HepG2 (cell line): ENCODE measurements around the gene PLIN5. TPM values are rescaled to one million over a fixed set of nuclear protein-coding genes. Genes with fewer than 3 reads are reported as not detected.
A peak's percentile ranks its signal among the peaks of the same experiment; 100 is the strongest.

ENCODE experiments used
- CC2D1A ChIP-seq: sonication (generic); formaldehyde crosslinking; IDR thresholded peaks from 2 replicates; pipeline ENCODE4 v1.8.1; 2023; ENCODE audit warnings: mild to moderate bottlenecking, missing genetic modification reagents
- CEBPG ChIP-seq: IDR thresholded peaks from 2 replicates; pipeline ENCODE4 v1.6.1; 2016
- CHCHD3 ChIP-seq: sonication (generic); formaldehyde crosslinking; IDR thresholded peaks from 2 replicates; pipeline ENCODE4 v1.8.0; 2022; ENCODE audit warnings: mild to moderate bottlenecking, missing genetic modification reagents, moderate library complexity
- GABPB1 ChIP-seq: IDR thresholded peaks from 2 replicates; pipeline ENCODE4 v1.6.1; 2016; ENCODE audit warnings: mild to moderate bottlenecking, missing genetic modification reagents, moderate library complexity, missing compliant biosample characterization
- HDAC2 ChIP-seq: sonication (generic); formaldehyde crosslinking; IDR thresholded peaks from 2 replicates; pipeline ENCODE4 v1.4.0; 2020; ENCODE audit warnings: missing genetic modification reagents
- HES4 ChIP-seq: sonication (generic); formaldehyde crosslinking; IDR thresholded peaks from 2 replicates; pipeline ENCODE4 v1.9.0; 2021; ENCODE audit warnings: mild to moderate bottlenecking, missing genetic modification reagents, borderline replicate concordance
- ISL2 ChIP-seq: sonication (generic); formaldehyde crosslinking; IDR thresholded peaks from 2 replicates; pipeline ENCODE4 v1.5.0; 2020; ENCODE audit warnings: missing genetic modification reagents
- MED1 ChIP-seq: sonication (generic); formaldehyde crosslinking; IDR thresholded peaks from 2 replicates; pipeline ENCODE4 v1.4.0; 2020; ENCODE audit warnings: missing genetic modification reagents
- NFKB2 ChIP-seq: sonication (generic); formaldehyde crosslinking; IDR thresholded peaks from 2 replicates; pipeline ENCODE4 v1.4.0; 2020; ENCODE audit warnings: missing genetic modification reagents, borderline replicate concordance
- PAF1 ChIP-seq: IDR thresholded peaks from 2 replicates; pipeline ENCODE4 v1.6.1; 2016; ENCODE audit warnings: missing genetic modification reagents, missing compliant biosample characterization
- REXO4 ChIP-seq: sonication (generic); formaldehyde crosslinking; IDR thresholded peaks from 2 replicates; pipeline ENCODE4 v1.8.0; 2022; ENCODE audit warnings: missing genetic modification reagents, mild to moderate bottlenecking, borderline replicate concordance
- SIN3A ChIP-seq: IDR thresholded peaks from 2 replicates; pipeline ENCODE4 v1.6.1; 2011; ENCODE audit warnings: low read depth, mild to moderate bottlenecking, control low read depth, low read length, borderline replicate concordance
- SIN3B ChIP-seq: fragments of 150-350 bp; IDR thresholded peaks from 2 replicates; pipeline ENCODE4 v1.6.1; 2014; ENCODE audit warnings: low read length
- TP53 ChIP-seq: sonication (generic); formaldehyde crosslinking; conservative IDR thresholded peaks from 2 replicates; pipeline ENCODE4 v1.4.0; 2020; ENCODE audit warnings: missing genetic modification reagents
- XRCC5 ChIP-seq: fragments of 200-400 bp; formaldehyde crosslinking; optimal IDR thresholded peaks from 2 replicates; pipeline ENCODE3; 2017; ENCODE audit warnings: mild to moderate bottlenecking, low read length
- YEATS4 ChIP-seq: sonication (generic); formaldehyde crosslinking; IDR thresholded peaks from 2 replicates; pipeline ENCODE4 v1.4.0; 2020; ENCODE audit warnings: missing genetic modification reagents, borderline replicate concordance
- ZBTB38 ChIP-seq: sonication (generic); formaldehyde crosslinking; IDR thresholded peaks from 2 replicates; pipeline ENCODE4 v1.5.1; 2020; ENCODE audit warnings: mild to moderate bottlenecking, missing genetic modification reagents
- ZBTB7B ChIP-seq: sonication (generic); formaldehyde crosslinking; IDR thresholded peaks from 2 replicates; pipeline ENCODE4 v1.4.0; 2020; ENCODE audit warnings: missing genetic modification reagents
- ZNF143 ChIP-seq: sonication (generic); formaldehyde crosslinking; IDR thresholded peaks from 2 replicates; pipeline ENCODE4 v1.4.0; 2020; ENCODE audit warnings: missing genetic modification reagents
- ZNF567 ChIP-seq: sonication (generic); formaldehyde crosslinking; IDR thresholded peaks from 2 replicates; pipeline ENCODE4 v1.8.1; 2023; ENCODE audit warnings: mild to moderate bottlenecking, missing genetic modification reagents, borderline replicate concordance
- ZNF746 ChIP-seq: sonication (generic); formaldehyde crosslinking; IDR thresholded peaks from 2 replicates; pipeline ENCODE4 v1.8.0; 2022; ENCODE audit warnings: mild to moderate bottlenecking, missing genetic modification reagents
- ZNF879 ChIP-seq: sonication (generic); formaldehyde crosslinking; IDR thresholded peaks from 2 replicates; pipeline ENCODE4 v1.8.1; 2023; ENCODE audit warnings: missing genetic modification reagents
- polyA plus RNA-seq, 8 experiments: library from polyadenylated mRNA; depleted of rRNA in 3 of 8; stranded (reverse) in 7 of 8; unstranded in 1 of 8; fragments of >200 nt; fragmentation: Illumina TruSeq in 4 of 8; extraction: Trizol in 4 of 8; gene quantifications; 2 replicates each; pipeline versions ENCODE4 v1.2.1 to v1.2.3, GENCODE V29; 2011 to 2016; ENCODE audit warnings: low read depth in 4 of 8, missing spikeins in 1 of 8, mixed read lengths in 1 of 8; ENCODE audit not compliant: insufficient read depth in 1 of 8
- total RNA-seq, 5 experiments: library from RNA; depleted of rRNA; stranded (reverse); fragments of >200 nt; fragmentation: Illumina TruSeq; extraction: Trizol; gene quantifications; 2 replicates each; pipeline ENCODE4 v1.2.3, GENCODE V29; 2016; ENCODE audit warnings: low read depth in 1 of 5
- TF ChIP-seq, protein P1 (sequence below): sonication (generic); formaldehyde crosslinking; IDR thresholded peaks from 2 replicates; pipeline ENCODE4 v1.4.0; 2020; ENCODE audit warnings: low read depth, missing genetic modification reagents
- TF ChIP-seq, protein P2 (sequence below): IDR thresholded peaks from 2 replicates; pipeline ENCODE4 v1.6.1; 2016; ENCODE audit warnings: missing genetic modification reagents, missing compliant biosample characterization
- TF ChIP-seq, protein P3 (sequence below): sonication (generic); formaldehyde crosslinking; IDR thresholded peaks from 2 replicates; pipeline ENCODE4 v1.5.0; 2020; ENCODE audit warnings: missing genetic modification reagents

Gene PLIN5
- total and polyA plus RNA-seq, 2 of the 13 experiments (the other 11 are each of a cell fraction or from before 2014, with no cell fraction given): 1.8 to 4.8 TPM

DNA sequence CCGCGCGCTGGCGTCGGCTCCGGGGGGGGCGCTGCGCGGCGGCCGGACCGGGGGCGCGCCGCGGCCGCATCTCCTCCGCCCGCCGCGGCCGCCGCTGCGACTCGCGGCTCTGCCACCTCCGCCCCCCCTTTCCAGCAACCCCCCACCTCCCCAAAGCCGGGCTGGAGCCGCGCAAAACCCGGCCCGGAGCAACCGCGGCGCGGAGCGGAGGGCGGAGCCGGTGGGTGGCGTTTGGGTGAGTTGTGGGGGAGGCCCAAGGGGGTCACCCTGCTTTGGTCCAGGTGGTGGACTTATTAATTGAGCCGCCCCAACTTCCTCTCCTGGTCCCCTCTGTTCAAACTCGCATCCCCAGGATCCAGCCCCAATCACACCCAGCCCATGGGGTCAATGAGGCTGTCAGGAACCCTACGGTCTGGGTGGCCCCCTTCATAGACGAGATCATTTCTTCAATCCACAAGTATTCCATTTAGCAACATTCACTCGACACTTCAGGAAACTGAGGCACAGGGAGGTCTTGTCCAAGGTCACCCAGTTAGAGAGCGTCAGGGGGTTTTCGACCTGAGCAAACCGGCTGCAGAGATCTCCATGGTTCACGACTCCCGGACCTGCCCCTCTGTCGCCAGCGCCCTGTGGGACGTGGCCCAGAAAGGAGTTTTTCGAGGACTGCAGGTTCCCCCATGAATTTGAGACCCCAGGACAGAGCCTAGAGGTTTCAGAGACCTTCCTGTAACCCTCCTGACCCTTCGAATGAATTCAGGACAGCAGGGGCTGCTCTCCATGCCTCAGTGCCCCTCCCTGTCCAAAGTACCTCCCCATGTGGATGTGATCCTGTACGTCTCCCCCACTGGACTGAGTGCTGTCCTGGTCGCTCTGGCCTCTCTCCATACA lies 46.9 kb upstream of the PLIN5 start (continued):
- TF ChIP-seq CHCHD3 (CRISPR knock-in tag): no peak
- peak; percentile 35; the same call in 1 of the 2 replicates for TF ChIP-seq ZBTB7B (CRISPR knock-in tag)
- TF ChIP-seq ZBTB38: no peak
- TF ChIP-seq ISL2 (CRISPR knock-in tag): 0 out of 2 replicates have a peak, but pooled peaks have one; percentile 33
- no peak for TF ChIP-seq HDAC2 (CRISPR knock-in tag)
- TF ChIP-seq ZNF746 (CRISPR knock-in tag): peak; percentile 16; the same call in 1 of the 2 replicates
- no peak for TF ChIP-seq SIN3B
- TF ChIP-seq ZNF567: no peak
- TF ChIP-seq SIN3A: peak; percentile 39; the same call in 1 of the 2 replicates
- peak; percentile 19; the same call in 1 of the 2 replicates for TF ChIP-seq ZNF143 (CRISPR knock-in tag)
- TF ChIP-seq CEBPG (CRISPR knock-in tag): no peak
- TF ChIP-seq YEATS4: peak; percentile 7; the same call in 1 of the 2 replicates
- peak; percentile 44; the same call in 1 of the 2 replicates for TF ChIP-seq GABPB1 (CRISPR knock-in tag)
- no peak for TF ChIP-seq ZNF879 (CRISPR knock-in tag)
- TF ChIP-seq XRCC5: no peak
- no peak for TF ChIP-seq PAF1 (CRISPR knock-in tag)
- no peak for TF ChIP-seq CC2D1A (CRISPR knock-in tag)
- TF ChIP-seq, protein P1, sequence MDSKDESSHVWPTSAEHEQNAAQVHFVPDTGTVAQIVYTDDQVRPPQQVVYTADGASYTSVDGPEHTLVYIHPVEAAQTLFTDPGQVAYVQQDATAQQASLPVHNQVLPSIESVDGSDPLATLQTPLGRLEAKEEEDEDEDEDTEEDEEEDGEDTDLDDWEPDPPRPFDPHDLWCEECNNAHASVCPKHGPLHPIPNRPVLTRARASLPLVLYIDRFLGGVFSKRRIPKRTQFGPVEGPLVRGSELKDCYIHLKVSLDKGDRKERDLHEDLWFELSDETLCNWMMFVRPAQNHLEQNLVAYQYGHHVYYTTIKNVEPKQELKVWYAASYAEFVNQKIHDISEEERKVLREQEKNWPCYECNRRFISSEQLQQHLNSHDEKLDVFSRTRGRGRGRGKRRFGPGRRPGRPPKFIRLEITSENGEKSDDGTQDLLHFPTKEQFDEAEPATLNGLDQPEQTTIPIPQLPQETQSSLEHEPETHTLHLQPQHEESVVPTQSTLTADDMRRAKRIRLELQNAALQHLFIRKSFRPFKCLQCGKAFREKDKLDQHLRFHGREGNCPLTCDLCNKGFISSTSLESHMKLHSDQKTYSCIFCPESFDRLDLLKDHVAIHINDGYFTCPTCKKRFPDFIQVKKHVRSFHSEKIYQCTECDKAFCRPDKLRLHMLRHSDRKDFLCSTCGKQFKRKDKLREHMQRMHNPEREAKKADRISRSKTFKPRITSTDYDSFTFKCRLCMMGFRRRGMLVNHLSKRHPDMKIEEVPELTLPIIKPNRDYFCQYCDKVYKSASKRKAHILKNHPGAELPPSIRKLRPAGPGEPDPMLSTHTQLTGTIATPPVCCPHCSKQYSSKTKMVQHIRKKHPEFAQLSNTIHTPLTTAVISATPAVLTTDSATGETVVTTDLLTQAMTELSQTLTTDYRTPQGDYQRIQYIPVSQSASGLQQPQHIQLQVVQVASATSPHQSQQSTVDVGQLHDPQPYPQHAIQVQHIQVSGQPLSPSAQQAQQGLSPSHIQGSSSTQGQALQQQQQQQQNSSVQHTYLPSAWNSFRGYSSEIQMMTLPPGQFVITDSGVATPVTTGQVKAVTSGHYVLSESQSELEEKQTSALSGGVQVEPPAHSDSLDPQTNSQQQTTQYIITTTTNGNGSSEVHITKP: no peak
- TF ChIP-seq MED1: peak; percentile 34
- TF ChIP-seq NFKB2: peak; percentile 51; the same call in 1 of the 2 replicates
- TF ChIP-seq, protein P2, sequence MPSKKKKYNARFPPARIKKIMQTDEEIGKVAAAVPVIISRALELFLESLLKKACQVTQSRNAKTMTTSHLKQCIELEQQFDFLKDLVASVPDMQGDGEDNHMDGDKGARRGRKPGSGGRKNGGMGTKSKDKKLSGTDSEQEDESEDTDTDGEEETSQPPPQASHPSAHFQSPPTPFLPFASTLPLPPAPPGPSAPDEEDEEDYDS (CRISPR knock-in tag): peak; percentile 37; the same call in 1 of the 2 replicates
- no peak for TF ChIP-seq REXO4 (CRISPR knock-in tag)
- TF ChIP-seq, protein P3, sequence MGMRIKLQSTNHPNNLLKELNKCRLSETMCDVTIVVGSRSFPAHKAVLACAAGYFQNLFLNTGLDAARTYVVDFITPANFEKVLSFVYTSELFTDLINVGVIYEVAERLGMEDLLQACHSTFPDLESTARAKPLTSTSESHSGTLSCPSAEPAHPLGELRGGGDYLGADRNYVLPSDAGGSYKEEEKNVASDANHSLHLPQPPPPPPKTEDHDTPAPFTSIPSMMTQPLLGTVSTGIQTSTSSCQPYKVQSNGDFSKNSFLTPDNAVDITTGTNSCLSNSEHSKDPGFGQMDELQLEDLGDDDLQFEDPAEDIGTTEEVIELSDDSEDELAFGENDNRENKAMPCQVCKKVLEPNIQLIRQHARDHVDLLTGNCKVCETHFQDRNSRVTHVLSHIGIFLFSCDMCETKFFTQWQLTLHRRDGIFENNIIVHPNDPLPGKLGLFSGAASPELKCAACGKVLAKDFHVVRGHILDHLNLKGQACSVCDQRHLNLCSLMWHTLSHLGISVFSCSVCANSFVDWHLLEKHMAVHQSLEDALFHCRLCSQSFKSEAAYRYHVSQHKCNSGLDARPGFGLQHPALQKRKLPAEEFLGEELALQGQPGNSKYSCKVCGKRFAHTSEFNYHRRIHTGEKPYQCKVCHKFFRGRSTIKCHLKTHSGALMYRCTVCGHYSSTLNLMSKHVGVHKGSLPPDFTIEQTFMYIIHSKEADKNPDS (CRISPR knock-in tag): no peak
- no peak for TF ChIP-seq TP53 (CRISPR knock-in tag)
- no peak for TF ChIP-seq HES4 (CRISPR knock-in tag)
